HepG2 (cell line): Measurements from ENCODE around the gene TXNL4B. TPM values are rescaled to one million over a fixed set of nuclear protein-coding genes. Genes with fewer than 3 reads are reported as not detected.

Source experiments
- ATAC-seq: fragments of 200-7000 bp; cut with Tn5 transposase; 3 replicates; pipeline ENCODE4 v1.9.1; 2020; ENCODE audit warnings: mild to moderate bottlenecking, moderate library complexity
- BruUV-seq: library from RNA; stranded (reverse); fragments of 400-500 nt; replicated peaks from 2 replicates; lab custom pipeline; 2021; lab: Mats Ljungman, UMichigan
- CTCF ChIA-PET: fragments of 300-600 bp; formaldehyde crosslinking; extraction: SDS; loops from one replicate; lab custom pipeline; 2021; ENCODE audit warnings: low total read pairs, inconsistent platforms, low intra/inter-chr PET ratio; lab: Yijun Ruan, JAX
- POLR2A ChIA-PET: fragments of 350-600 bp; sonication (Branson Sonifier 250); formaldehyde crosslinking; loops from one replicate; lab custom pipeline; 2020; ENCODE audit warnings: antibody characterized with exemption, inconsistent platforms; lab: Yijun Ruan, JAX
- DNase-seq: peaks from one replicate; pipeline ENCODE4 v3.0.0-alpha.2; 2015; ENCODE audit warnings: low spot score
- FAIRE-seq: peaks from 3 replicates; lab custom pipeline; 2011; peaks lifted over from hg19 to GRCh38; lab: Jason Lieb, UNC
- H2AFZ ChIP-seq: one replicate; pipeline ENCODE4 v1.6.1; 2011; ENCODE audit warnings: low read length, inconsistent platforms
- H3K27ac ChIP-seq: fragments of 300-600 bp; 3 replicates; pipeline ENCODE4 v1.8.0; 2011; ENCODE audit warnings: mixed run types, mild to moderate bottlenecking, mixed read lengths, low read length, inconsistent platforms; ENCODE audit not compliant: insufficient read depth; ENCODE audit errors: extremely low read length
- H3K27me3 ChIP-seq, 2 experiments: fragments of 200-600 bp in 1 of 2; 2 replicates in 1 of 2; 3 replicates in 1 of 2; pipeline versions ENCODE4 v1.6.0 to v1.8.0; 2011; ENCODE audit warnings: low read length in 2 of 2, mild to moderate bottlenecking in 2 of 2, moderate library complexity in 2 of 2, inconsistent platforms in 1 of 2; ENCODE audit not compliant: insufficient read depth in 2 of 2, control insufficient read depth in 1 of 2
- H3K36me3 ChIP-seq, 2 experiments: fragments of 200-600 bp in 1 of 2; replicated peaks in 1 of 2; 2 replicates in 1 of 2; 3 replicates in 1 of 2; pipeline versions ENCODE4 v1.5.1 to v1.8.0; 2011; ENCODE audit warnings: low read length in 2 of 2, inconsistent platforms in 1 of 2; ENCODE audit not compliant: insufficient read depth in 2 of 2, control insufficient read depth in 1 of 2
- H3K4me1 ChIP-seq: 2 replicates; pipeline ENCODE4 v1.5.1; 2012; ENCODE audit warnings: low read length, inconsistent platforms; ENCODE audit not compliant: insufficient read depth
- H3K4me2 ChIP-seq: 2 replicates; pipeline ENCODE4 v1.6.0; 2011; ENCODE audit warnings: low read depth, low read length, inconsistent platforms
- H3K4me3 ChIP-seq, 3 experiments: fragments of 200-600 bp in 1 of 3; sonication (generic), shearing (Covaris generic) in 1 of 3; replicated peaks in 1 of 3; 2 replicates each; pipeline ENCODE4 v1.5.1; 2011 to 2016; ENCODE audit warnings: low read length in 3 of 3, inconsistent platforms in 2 of 3, low read depth in 2 of 3, mild to moderate bottlenecking in 2 of 3, control low read depth in 1 of 3, mixed read lengths in 1 of 3; ENCODE audit not compliant: insufficient read depth in 1 of 3
- H3K79me2 ChIP-seq: one replicate; pipeline ENCODE4 v1.6.1; 2011; ENCODE audit warnings: low read length, inconsistent platforms; ENCODE audit not compliant: insufficient read depth
- H3K9ac ChIP-seq: 2 replicates; pipeline ENCODE4 v1.6.0; 2011; ENCODE audit warnings: mild to moderate bottlenecking, low read depth, low read length, inconsistent platforms; ENCODE audit not compliant: insufficient read depth
- H3K9me3 ChIP-seq: 2 replicates; pipeline ENCODE4 v1.5.1; 2012; ENCODE audit warnings: mild to moderate bottlenecking, low read length
- H4K20me1 ChIP-seq: 2 replicates; pipeline ENCODE4 v1.6.0; 2011; ENCODE audit warnings: inconsistent platforms, mild to moderate bottlenecking, low read length, moderate library complexity; ENCODE audit not compliant: insufficient read depth
- BCL6 ChIP-seq: IDR thresholded peaks from 2 replicates; pipeline ENCODE4 v1.6.1; 2016; ENCODE audit warnings: missing genetic modification reagents, missing compliant biosample characterization
- CREB3 ChIP-seq: sonication (generic); formaldehyde crosslinking; IDR thresholded peaks from 2 replicates; pipeline ENCODE4 v1.5.0; 2020; ENCODE audit warnings: missing genetic modification reagents
- GATAD1 ChIP-seq: IDR thresholded peaks from 2 replicates; pipeline ENCODE4 v1.6.1; 2016; ENCODE audit warnings: missing genetic modification reagents, missing compliant biosample characterization
- MED1 ChIP-seq: sonication (generic); formaldehyde crosslinking; IDR thresholded peaks from 2 replicates; pipeline ENCODE4 v1.4.0; 2020; ENCODE audit warnings: missing genetic modification reagents
- MED13 ChIP-seq: sonication (generic); formaldehyde crosslinking; IDR thresholded peaks from 2 replicates; pipeline ENCODE4 v1.5.0; 2020; ENCODE audit warnings: missing genetic modification reagents
- MLLT10 ChIP-seq: sonication (generic); formaldehyde crosslinking; IDR thresholded peaks from 2 replicates; pipeline ENCODE4 v1.4.0; 2020; ENCODE audit warnings: missing genetic modification reagents
- RAD21 ChIP-seq: fragments of 450-650 bp; formaldehyde crosslinking; IDR thresholded peaks from 2 replicates; pipeline ENCODE4 v1.5.0; 2020; ENCODE audit warnings: mild to moderate bottlenecking
- SIN3B ChIP-seq: fragments of 150-350 bp; IDR thresholded peaks from 2 replicates; pipeline ENCODE4 v1.6.1; 2014; ENCODE audit warnings: low read length
- SOX5 ChIP-seq: IDR thresholded peaks from 2 replicates; pipeline ENCODE4 v1.6.1; 2016; ENCODE audit warnings: borderline replicate concordance
- SP140L ChIP-seq: sonication (generic); formaldehyde crosslinking; IDR thresholded peaks from 2 replicates; pipeline ENCODE4 v1.4.0; 2020; ENCODE audit warnings: missing genetic modification reagents, borderline replicate concordance
- STAG1 ChIP-seq: sonication (generic); formaldehyde crosslinking; IDR thresholded peaks from 2 replicates; pipeline ENCODE4 v1.4.0; 2020; ENCODE audit warnings: missing genetic modification reagents
- TCF7 ChIP-seq: sonication (generic); IDR thresholded peaks from 2 replicates; pipeline ENCODE4 v1.6.1; 2016; ENCODE audit warnings: antibody characterized with exemption, low read depth
- TEAD3 ChIP-seq: optimal IDR thresholded peaks from 2 replicates; pipeline ENCODE3; 2016; ENCODE audit warnings: borderline replicate concordance
- XRCC5 ChIP-seq: fragments of 200-400 bp; formaldehyde crosslinking; optimal IDR thresholded peaks from 2 replicates; pipeline ENCODE3; 2017; ENCODE audit warnings: mild to moderate bottlenecking, low read length
- ZKSCAN8 ChIP-seq: IDR thresholded peaks from 2 replicates; pipeline ENCODE4 v1.6.1; 2016; ENCODE audit warnings: borderline replicate concordance, missing genetic modification reagents, missing compliant biosample characterization
- ZNF331 ChIP-seq: sonication (generic); formaldehyde crosslinking; IDR thresholded peaks from 2 replicates; pipeline ENCODE4 v1.4.0; 2020; ENCODE audit warnings: missing genetic modification reagents
- ZSCAN31 ChIP-seq: sonication (generic); formaldehyde crosslinking; IDR thresholded peaks from 2 replicates; pipeline ENCODE4 v1.5.0; 2020; ENCODE audit warnings: low read depth, mild to moderate bottlenecking, missing genetic modification reagents
- WGBS: methylation state at CpG from one replicate; pipeline ENCODE4 v1.1.6; 2017; ENCODE audit warnings: low lambda C conversion rate; 5-methylcytosine and 5-hydroxymethylcytosine counted together
- in situ Hi-C: cut with HindIII; loops from 2 replicates; pipeline ENCODE4 v1.10.0; 2017; ENCODE audit warnings: low pct_unique_long_range_greater_than_20kb; ENCODE audit not compliant: extremely low pct_ligation_motif_present
- intact Hi-C: fragments of 100-400 bp; cut with micrococcal nuclease; formaldehyde crosslinking; loops from one replicate; pipeline ENCODE4 v1.10.0; 2022; ENCODE audit not compliant: unreplicated experiment
- polyA plus RNA-seq, 8 experiments: library from polyadenylated mRNA; depleted of rRNA in 3 of 8; stranded (reverse) in 7 of 8; unstranded in 1 of 8; fragments of >200 nt; fragmentation: Illumina TruSeq in 4 of 8; extraction: Trizol in 4 of 8; gene quantifications; 2 replicates each; pipeline versions ENCODE4 v1.2.1 to v1.2.3, GENCODE V29; 2011 to 2016; ENCODE audit warnings: low read depth in 4 of 8, missing spikeins in 1 of 8, mixed read lengths in 1 of 8; ENCODE audit not compliant: insufficient read depth in 1 of 8
- total RNA-seq, 5 experiments: library from RNA; depleted of rRNA; stranded (reverse); fragments of >200 nt; fragmentation: Illumina TruSeq; extraction: Trizol; gene quantifications; 2 replicates each; pipeline ENCODE4 v1.2.3, GENCODE V29; 2016; ENCODE audit warnings: low read depth in 1 of 5
- TF ChIP-seq, protein P1 (sequence below), 2 experiments: sonication (generic) in 1 of 2; formaldehyde crosslinking in 1 of 2; IDR thresholded peaks; 2 replicates each; pipeline versions ENCODE4 v1.4.0 to v1.6.1; 2018 to 2020; ENCODE audit warnings: missing genetic modification reagents in 2 of 2, borderline replicate concordance in 1 of 2, low read depth in 1 of 2, mild to moderate bottlenecking in 1 of 2, missing biosample characterization in 1 of 2
- TF ChIP-seq, protein P2 (sequence below): sonication (generic); formaldehyde crosslinking; IDR thresholded peaks from 2 replicates; pipeline ENCODE4 v1.4.0; 2020; ENCODE audit warnings: missing genetic modification reagents, mild to moderate bottlenecking, borderline replicate concordance

The TXNL4B gene
- total and polyA plus RNA-seq, 2 of the 13 experiments (the other 11 are each of a cell fraction or from before 2014, with no cell fraction given): 17.4 to 18.3 TPM

- no peak overlapping the region for H2AFZ ChIP-seq
- peak; percentile 44 for ATAC-seq
- CTCF ChIA-PET: interaction anchor here (1.1 to 5.2 kb wide), 6 partner anchors 24 to 34 kb away, joined by 3 to 58 read pairs (median 4); partner anchors contain the start of genes DHX38 and TXNL4B
- TF ChIP-seq MED13 (CRISPR knock-in tag) (no peak), XRCC5 (no peak), MLLT10 (CRISPR knock-in tag) (no peak), TCF7 (no peak), SIN3B (peak; percentile 67), ZKSCAN8 (CRISPR knock-in tag) (0 out of 2 replicates have a peak, but pooled peaks have one; percentile 16), MED1 (CRISPR knock-in tag) (0 out of 2 replicates have a peak, but pooled peaks have one; percentile 2), BCL6 (CRISPR knock-in tag) (peak; percentile 26), TEAD3 (CRISPR knock-in tag) (peak; percentile 33), SOX5 (peak; percentile 47; the same call in 1 of the 2 replicates), RAD21 (CRISPR knock-in tag) (peak; percentile 87), SP140L (CRISPR knock-in tag) (0 out of 2 replicates have a peak, but pooled peaks have one; percentile 74), CREB3 (no peak), STAG1 (CRISPR knock-in tag) (peak; percentile 81), ZSCAN31 (CRISPR knock-in tag) (no peak), GATAD1 (CRISPR knock-in tag) (peak; percentile 48; the same call in 1 of the 2 replicates), ZNF331 (CRISPR knock-in tag) (0 out of 2 replicates have a peak, but pooled peaks have one; percentile 19)
- TF ChIP-seq, protein P1, sequence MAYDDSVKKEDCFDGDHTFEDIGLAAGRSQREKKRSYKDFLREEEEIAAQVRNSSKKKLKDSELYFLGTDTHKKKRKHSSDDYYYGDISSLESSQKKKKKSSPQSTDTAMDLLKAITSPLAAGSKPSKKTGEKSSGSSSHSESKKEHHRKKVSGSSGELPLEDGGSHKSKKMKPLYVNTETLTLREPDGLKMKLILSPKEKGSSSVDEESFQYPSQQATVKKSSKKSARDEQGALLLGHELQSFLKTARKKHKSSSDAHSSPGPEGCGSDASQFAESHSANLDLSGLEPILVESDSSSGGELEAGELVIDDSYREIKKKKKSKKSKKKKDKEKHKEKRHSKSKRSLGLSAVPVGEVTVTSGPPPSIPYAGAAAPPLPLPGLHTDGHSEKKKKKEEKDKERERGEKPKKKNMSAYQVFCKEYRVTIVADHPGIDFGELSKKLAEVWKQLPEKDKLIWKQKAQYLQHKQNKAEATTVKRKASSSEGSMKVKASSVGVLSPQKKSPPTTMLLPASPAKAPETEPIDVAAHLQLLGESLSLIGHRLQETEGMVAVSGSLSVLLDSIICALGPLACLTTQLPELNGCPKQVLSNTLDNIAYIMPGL (CRISPR knock-in tag; IDR thresholded peaks at IDR 0.05; ENCODE audit: borderline replicate concordance in 1 of 2, low read depth in 1 of 2): 0 out of 4 replicates have a peak, but pooled peaks of 1 of the 2 experiments have one; percentile 45
- TF ChIP-seq, protein P2, sequence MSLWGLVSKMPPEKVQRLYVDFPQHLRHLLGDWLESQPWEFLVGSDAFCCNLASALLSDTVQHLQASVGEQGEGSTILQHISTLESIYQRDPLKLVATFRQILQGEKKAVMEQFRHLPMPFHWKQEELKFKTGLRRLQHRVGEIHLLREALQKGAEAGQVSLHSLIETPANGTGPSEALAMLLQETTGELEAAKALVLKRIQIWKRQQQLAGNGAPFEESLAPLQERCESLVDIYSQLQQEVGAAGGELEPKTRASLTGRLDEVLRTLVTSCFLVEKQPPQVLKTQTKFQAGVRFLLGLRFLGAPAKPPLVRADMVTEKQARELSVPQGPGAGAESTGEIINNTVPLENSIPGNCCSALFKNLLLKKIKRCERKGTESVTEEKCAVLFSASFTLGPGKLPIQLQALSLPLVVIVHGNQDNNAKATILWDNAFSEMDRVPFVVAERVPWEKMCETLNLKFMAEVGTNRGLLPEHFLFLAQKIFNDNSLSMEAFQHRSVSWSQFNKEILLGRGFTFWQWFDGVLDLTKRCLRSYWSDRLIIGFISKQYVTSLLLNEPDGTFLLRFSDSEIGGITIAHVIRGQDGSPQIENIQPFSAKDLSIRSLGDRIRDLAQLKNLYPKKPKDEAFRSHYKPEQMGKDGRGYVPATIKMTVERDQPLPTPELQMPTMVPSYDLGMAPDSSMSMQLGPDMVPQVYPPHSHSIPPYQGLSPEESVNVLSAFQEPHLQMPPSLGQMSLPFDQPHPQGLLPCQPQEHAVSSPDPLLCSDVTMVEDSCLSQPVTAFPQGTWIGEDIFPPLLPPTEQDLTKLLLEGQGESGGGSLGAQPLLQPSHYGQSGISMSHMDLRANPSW (CRISPR knock-in tag): no peak
Observed at GRCh38 chr16:72066747-72067146, 26.7 kb downstream of the TXNL4B start.

More at GRCh38 chr16:72066747-72067146, 26.7 kb downstream of the TXNL4B start:
- FAIRE-seq (peak; percentile 79), DNase-seq (peak; percentile 72)
- H3K79me2 ChIP-seq: no peaks in the 10 kb centered on the region
- peaks cover 78% of the 10 kb centered on the region for H3K4me1 ChIP-seq
- no peaks in the 10 kb centered on the region for H4K20me1 ChIP-seq
- H3K9ac ChIP-seq: no peak overlapping the region
- 7% methylated on average over 1 of the region's 1 CpG for WGBS
- BruUV-seq: no TSS peak
- 0 out of 2 replicates have a peak, but pooled peaks cover 4% of the 10 kb centered on the region for H3K9me3 ChIP-seq
- POLR2A ChIA-PET: interaction anchor here (0.6 to 4.0 kb wide), 7 partner anchors 12 to 103 kb away, joined by 3 to 36 read pairs (median 5); partner anchors contain the start of genes DHX38, HP and TXNL4B
- no peaks in the 10 kb centered on the region; a peak in 1 of 5 replicates for H3K36me3 ChIP-seq
- intact Hi-C loops (loop anchor here (1.0 to 2.0 kb wide), 3 partner anchors 27 to 58 kb away; partner anchors contain the start of genes DHODH, DHX38 and TXNL4B), in situ Hi-C loops (loop anchor here (5.0 kb wide), 1 partner anchor 36 kb away; no protein-coding TSS in a partner anchor)
- H3K4me2 ChIP-seq: no peak overlapping the region
- H3K27ac ChIP-seq: no peak overlapping the region
- H3K27me3 ChIP-seq: no peaks in the 10 kb centered on the region
- H3K4me3 ChIP-seq: no peak overlapping the region
